HepG2 (cell line): ENCODE results near the gene KLRC4. TPM values are rescaled to one million over a fixed set of nuclear protein-coding genes. Genes with fewer than 3 reads are reported as not detected.

Source experiments
- ATAC-seq: fragments of 200-7000 bp; cut with Tn5 transposase; 3 replicates; pipeline ENCODE4 v1.9.1; 2020; ENCODE audit warnings: mild to moderate bottlenecking, moderate library complexity
- BruUV-seq: library from RNA; stranded (reverse); fragments of 400-500 nt; replicated peaks from 2 replicates; lab custom pipeline; 2021; lab: Mats Ljungman, UMichigan
- CTCF ChIA-PET: fragments of 300-600 bp; formaldehyde crosslinking; extraction: SDS; loops from one replicate; lab custom pipeline; 2021; ENCODE audit warnings: low total read pairs, inconsistent platforms, low intra/inter-chr PET ratio; lab: Yijun Ruan, JAX
- POLR2A ChIA-PET: fragments of 350-600 bp; sonication (Branson Sonifier 250); formaldehyde crosslinking; loops from one replicate; lab custom pipeline; 2020; ENCODE audit warnings: antibody characterized with exemption, inconsistent platforms; lab: Yijun Ruan, JAX
- DNase-seq: peaks from one replicate; pipeline ENCODE4 v3.0.0-alpha.2; 2015; ENCODE audit warnings: low spot score
- FAIRE-seq: peaks from 3 replicates; lab custom pipeline; 2011; peaks lifted over from hg19 to GRCh38; lab: Jason Lieb, UNC
- H2AFZ ChIP-seq: one replicate; pipeline ENCODE4 v1.6.1; 2011; ENCODE audit warnings: low read length, inconsistent platforms
- H3K27ac ChIP-seq: fragments of 300-600 bp; 3 replicates; pipeline ENCODE4 v1.8.0; 2011; ENCODE audit warnings: mixed run types, mild to moderate bottlenecking, mixed read lengths, low read length, inconsistent platforms; ENCODE audit not compliant: insufficient read depth; ENCODE audit errors: extremely low read length
- H3K27me3 ChIP-seq, 2 experiments: fragments of 200-600 bp in 1 of 2; 2 replicates in 1 of 2; 3 replicates in 1 of 2; pipeline versions ENCODE4 v1.6.0 to v1.8.0; 2011; ENCODE audit warnings: low read length in 2 of 2, mild to moderate bottlenecking in 2 of 2, moderate library complexity in 2 of 2, inconsistent platforms in 1 of 2; ENCODE audit not compliant: insufficient read depth in 2 of 2, control insufficient read depth in 1 of 2
- H3K36me3 ChIP-seq, 2 experiments: fragments of 200-600 bp in 1 of 2; replicated peaks in 1 of 2; 2 replicates in 1 of 2; 3 replicates in 1 of 2; pipeline versions ENCODE4 v1.5.1 to v1.8.0; 2011; ENCODE audit warnings: low read length in 2 of 2, inconsistent platforms in 1 of 2; ENCODE audit not compliant: insufficient read depth in 2 of 2, control insufficient read depth in 1 of 2
- H3K4me1 ChIP-seq: 2 replicates; pipeline ENCODE4 v1.5.1; 2012; ENCODE audit warnings: low read length, inconsistent platforms; ENCODE audit not compliant: insufficient read depth
- H3K4me2 ChIP-seq: 2 replicates; pipeline ENCODE4 v1.6.0; 2011; ENCODE audit warnings: low read depth, low read length, inconsistent platforms
- H3K4me3 ChIP-seq, 3 experiments: fragments of 200-600 bp in 1 of 3; sonication (generic), shearing (Covaris generic) in 1 of 3; replicated peaks in 1 of 3; 2 replicates each; pipeline ENCODE4 v1.5.1; 2011 to 2016; ENCODE audit warnings: low read length in 3 of 3, inconsistent platforms in 2 of 3, low read depth in 2 of 3, mild to moderate bottlenecking in 2 of 3, control low read depth in 1 of 3, mixed read lengths in 1 of 3; ENCODE audit not compliant: insufficient read depth in 1 of 3
- H3K79me2 ChIP-seq: one replicate; pipeline ENCODE4 v1.6.1; 2011; ENCODE audit warnings: low read length, inconsistent platforms; ENCODE audit not compliant: insufficient read depth
- H3K9ac ChIP-seq: 2 replicates; pipeline ENCODE4 v1.6.0; 2011; ENCODE audit warnings: mild to moderate bottlenecking, low read depth, low read length, inconsistent platforms; ENCODE audit not compliant: insufficient read depth
- H3K9me3 ChIP-seq: 2 replicates; pipeline ENCODE4 v1.5.1; 2012; ENCODE audit warnings: mild to moderate bottlenecking, low read length
- H4K20me1 ChIP-seq: 2 replicates; pipeline ENCODE4 v1.6.0; 2011; ENCODE audit warnings: inconsistent platforms, mild to moderate bottlenecking, low read length, moderate library complexity; ENCODE audit not compliant: insufficient read depth
- BORCS8-MEF2B ChIP-seq: sonication (generic); formaldehyde crosslinking; IDR thresholded peaks from 2 replicates; pipeline ENCODE4 v1.8.0; 2022; ENCODE audit warnings: mild to moderate bottlenecking, missing genetic modification reagents
- CCAR2 ChIP-seq: fragments of 200-400 bp; formaldehyde crosslinking; optimal IDR thresholded peaks from 2 replicates; pipeline ENCODE3; 2018; ENCODE audit warnings: low read depth, mild to moderate bottlenecking, low read length, moderate library complexity
- KLF15 ChIP-seq: sonication (generic); formaldehyde crosslinking; IDR thresholded peaks from 2 replicates; pipeline ENCODE4 v1.8.1; 2023; ENCODE audit warnings: borderline replicate concordance, mild to moderate bottlenecking, inconsistent platforms, missing genetic modification reagents, mixed read lengths
- KLF6 ChIP-seq: IDR thresholded peaks from 2 replicates; pipeline ENCODE4 v1.8.0; 2016; ENCODE audit warnings: missing biosample characterization, missing genetic modification reagents
- MATR3 ChIP-seq: sonication (generic); formaldehyde crosslinking; IDR thresholded peaks from 2 replicates; pipeline ENCODE4 v1.4.0; 2020; ENCODE audit warnings: missing genetic modification reagents
- PRPF4 ChIP-seq: fragments of 200-400 bp; formaldehyde crosslinking; IDR thresholded peaks from 2 replicates; pipeline ENCODE4 v1.6.1; 2016; ENCODE audit warnings: low read length, low read depth; ENCODE audit not compliant: poor library complexity, severe bottlenecking
- RNF219 ChIP-seq: sonication (generic); formaldehyde crosslinking; IDR thresholded peaks from 2 replicates; pipeline ENCODE4 v1.5.0; 2020; ENCODE audit warnings: mild to moderate bottlenecking, missing genetic modification reagents
- SNAPC4 ChIP-seq: sonication (generic); formaldehyde crosslinking; IDR thresholded peaks from 2 replicates; pipeline ENCODE4 v1.4.0; 2020; ENCODE audit warnings: mild to moderate bottlenecking, missing genetic modification reagents
- SRY ChIP-seq: sonication (generic); formaldehyde crosslinking; IDR thresholded peaks from 2 replicates; pipeline ENCODE4 v1.8.0; 2022; ENCODE audit warnings: mild to moderate bottlenecking, missing genetic modification reagents
- TEAD3 ChIP-seq: optimal IDR thresholded peaks from 2 replicates; pipeline ENCODE3; 2016; ENCODE audit warnings: borderline replicate concordance
- TOPORS ChIP-seq: sonication (generic); formaldehyde crosslinking; IDR thresholded peaks from 2 replicates; pipeline ENCODE4 v1.8.0; 2023; ENCODE audit warnings: mild to moderate bottlenecking, missing genetic modification reagents
- YY1 ChIP-seq: IDR thresholded peaks from 2 replicates; pipeline ENCODE4 v1.6.1; 2011; ENCODE audit warnings: low read length, low read depth, moderate library complexity, mild to moderate bottlenecking; ENCODE audit not compliant: insufficient read depth, insufficient replicate concordance
- ZBTB7B ChIP-seq: sonication (generic); formaldehyde crosslinking; IDR thresholded peaks from 2 replicates; pipeline ENCODE4 v1.4.0; 2020; ENCODE audit warnings: missing genetic modification reagents
- ZNF574 ChIP-seq: sonication (generic); formaldehyde crosslinking; IDR thresholded peaks from 2 replicates; pipeline ENCODE4 v1.4.0; 2020; ENCODE audit warnings: missing genetic modification reagents
- WGBS: methylation state at CpG from one replicate; pipeline ENCODE4 v1.1.6; 2017; ENCODE audit warnings: low lambda C conversion rate; 5-methylcytosine and 5-hydroxymethylcytosine counted together
- in situ Hi-C: cut with HindIII; loops from 2 replicates; pipeline ENCODE4 v1.10.0; 2017; ENCODE audit warnings: low pct_unique_long_range_greater_than_20kb; ENCODE audit not compliant: extremely low pct_ligation_motif_present
- intact Hi-C: fragments of 100-400 bp; cut with micrococcal nuclease; formaldehyde crosslinking; loops from one replicate; pipeline ENCODE4 v1.10.0; 2022; ENCODE audit not compliant: unreplicated experiment
- polyA plus RNA-seq, 8 experiments: library from polyadenylated mRNA; depleted of rRNA in 3 of 8; stranded (reverse) in 7 of 8; unstranded in 1 of 8; fragments of >200 nt; fragmentation: Illumina TruSeq in 4 of 8; extraction: Trizol in 4 of 8; gene quantifications; 2 replicates each; pipeline versions ENCODE4 v1.2.1 to v1.2.3, GENCODE V29; 2011 to 2016; ENCODE audit warnings: low read depth in 4 of 8, missing spikeins in 1 of 8, mixed read lengths in 1 of 8; ENCODE audit not compliant: insufficient read depth in 1 of 8
- total RNA-seq, 5 experiments: library from RNA; depleted of rRNA; stranded (reverse); fragments of >200 nt; fragmentation: Illumina TruSeq; extraction: Trizol; gene quantifications; 2 replicates each; pipeline ENCODE4 v1.2.3, GENCODE V29; 2016; ENCODE audit warnings: low read depth in 1 of 5

The KLRC4 gene
- total and polyA plus RNA-seq, 2 of the 13 experiments (the other 11 are each of a cell fraction or from before 2014, with no cell fraction given), result 0.09 TPM; not detected in 1

GRCh38 chr12:10386857-10387256, 22.7 kb downstream of the KLRC4 start (continued):
- TF ChIP-seq ZNF574 (CRISPR knock-in tag), result no peak

- Histone ChIP-seq H2AFZ (no peak overlapping the region), H3K9ac (no peak overlapping the region), H3K79me2 (no peaks in the 10 kb centered on the region), H4K20me1 (no peaks in the 10 kb centered on the region), H3K27ac (no peak overlapping the region), H3K4me1 (no peaks in the 10 kb centered on the region), H3K9me3 (no peaks in the 10 kb centered on the region), H3K27me3 (no peaks in the 10 kb centered on the region), H3K4me3 (no peak overlapping the region), H3K4me2 (no peak overlapping the region), H3K36me3 (no peaks in the 10 kb centered on the region)
- POLR2A ChIA-PET, result no interaction called here
- WGBS, result 4% methylated on average over 2 of the region's 2 CpGs
- CTCF ChIA-PET, result no interaction called here
- intact Hi-C loops, result no loop called here
- BruUV-seq, result no TSS peak
- in situ Hi-C loops, result no loop called here
- ATAC-seq (no peak), FAIRE-seq (no peak), DNase-seq (peak; percentile 39)
- no peak for TF ChIP-seq KLF6 (CRISPR knock-in tag)
- no peak for TF ChIP-seq MATR3
- TF ChIP-seq RNF219 (CRISPR knock-in tag), result no peak
- TF ChIP-seq BORCS8-MEF2B (CRISPR knock-in tag), result no peak
- no peak for TF ChIP-seq YY1
- no peak for TF ChIP-seq TEAD3 (CRISPR knock-in tag)
- no peak for TF ChIP-seq ZBTB7B (CRISPR knock-in tag)
- TF ChIP-seq SRY (CRISPR knock-in tag), result no peak
- no peak for TF ChIP-seq SNAPC4 (CRISPR knock-in tag)
- no peak for TF ChIP-seq PRPF4
- TF ChIP-seq CCAR2, result no peak
- no peak for TF ChIP-seq TOPORS
- TF ChIP-seq KLF15 (CRISPR knock-in tag), result no peak
These were observed 24.4 kb downstream of the KLRC4 start for GRCh38 chr12:10385166-10385613.
